HepG2 (cell line): ENCODE data around the gene PCGF2. TPM values are rescaled to one million over a fixed set of nuclear protein-coding genes. Genes with fewer than 3 reads are reported as not detected.
A peak's percentile ranks its signal among the peaks of the same experiment; 100 is the strongest.

Experiments
- ATAC-seq: fragments of 200-7000 bp; cut with Tn5 transposase; 3 replicates; pipeline ENCODE4 v1.9.1; 2020; ENCODE audit warnings: mild to moderate bottlenecking, moderate library complexity
- BruUV-seq: library from RNA; stranded (reverse); fragments of 400-500 nt; replicated peaks from 2 replicates; lab custom pipeline; 2021; lab: Mats Ljungman, UMichigan
- CTCF ChIA-PET: fragments of 300-600 bp; formaldehyde crosslinking; extraction: SDS; loops from one replicate; lab custom pipeline; 2021; ENCODE audit warnings: low total read pairs, inconsistent platforms, low intra/inter-chr PET ratio; lab: Yijun Ruan, JAX
- POLR2A ChIA-PET: fragments of 350-600 bp; sonication (Branson Sonifier 250); formaldehyde crosslinking; loops from one replicate; lab custom pipeline; 2020; ENCODE audit warnings: antibody characterized with exemption, inconsistent platforms; lab: Yijun Ruan, JAX
- DNase-seq: peaks from one replicate; pipeline ENCODE4 v3.0.0-alpha.2; 2015; ENCODE audit warnings: low spot score
- FAIRE-seq: peaks from 3 replicates; lab custom pipeline; 2011; peaks lifted over from hg19 to GRCh38; lab: Jason Lieb, UNC
- H2AFZ ChIP-seq: one replicate; pipeline ENCODE4 v1.6.1; 2011; ENCODE audit warnings: low read length, inconsistent platforms
- H3K27ac ChIP-seq: fragments of 300-600 bp; 3 replicates; pipeline ENCODE4 v1.8.0; 2011; ENCODE audit warnings: mixed run types, mild to moderate bottlenecking, mixed read lengths, low read length, inconsistent platforms; ENCODE audit not compliant: insufficient read depth; ENCODE audit errors: extremely low read length
- H3K27me3 ChIP-seq, 2 experiments: fragments of 200-600 bp in 1 of 2; 2 replicates in 1 of 2; 3 replicates in 1 of 2; pipeline versions ENCODE4 v1.6.0 to v1.8.0; 2011; ENCODE audit warnings: low read length in 2 of 2, mild to moderate bottlenecking in 2 of 2, moderate library complexity in 2 of 2, inconsistent platforms in 1 of 2; ENCODE audit not compliant: insufficient read depth in 2 of 2, control insufficient read depth in 1 of 2
- H3K36me3 ChIP-seq, 2 experiments: fragments of 200-600 bp in 1 of 2; replicated peaks in 1 of 2; 2 replicates in 1 of 2; 3 replicates in 1 of 2; pipeline versions ENCODE4 v1.5.1 to v1.8.0; 2011; ENCODE audit warnings: low read length in 2 of 2, inconsistent platforms in 1 of 2; ENCODE audit not compliant: insufficient read depth in 2 of 2, control insufficient read depth in 1 of 2
- H3K4me1 ChIP-seq: 2 replicates; pipeline ENCODE4 v1.5.1; 2012; ENCODE audit warnings: low read length, inconsistent platforms; ENCODE audit not compliant: insufficient read depth
- H3K4me2 ChIP-seq: 2 replicates; pipeline ENCODE4 v1.6.0; 2011; ENCODE audit warnings: low read depth, low read length, inconsistent platforms
- H3K4me3 ChIP-seq, 3 experiments: fragments of 200-600 bp in 1 of 3; sonication (generic), shearing (Covaris generic) in 1 of 3; replicated peaks in 1 of 3; 2 replicates each; pipeline ENCODE4 v1.5.1; 2011 to 2016; ENCODE audit warnings: low read length in 3 of 3, inconsistent platforms in 2 of 3, low read depth in 2 of 3, mild to moderate bottlenecking in 2 of 3, control low read depth in 1 of 3, mixed read lengths in 1 of 3; ENCODE audit not compliant: insufficient read depth in 1 of 3
- H3K79me2 ChIP-seq: one replicate; pipeline ENCODE4 v1.6.1; 2011; ENCODE audit warnings: low read length, inconsistent platforms; ENCODE audit not compliant: insufficient read depth
- H3K9ac ChIP-seq: 2 replicates; pipeline ENCODE4 v1.6.0; 2011; ENCODE audit warnings: mild to moderate bottlenecking, low read depth, low read length, inconsistent platforms; ENCODE audit not compliant: insufficient read depth
- H3K9me3 ChIP-seq: 2 replicates; pipeline ENCODE4 v1.5.1; 2012; ENCODE audit warnings: mild to moderate bottlenecking, low read length
- H4K20me1 ChIP-seq: 2 replicates; pipeline ENCODE4 v1.6.0; 2011; ENCODE audit warnings: inconsistent platforms, mild to moderate bottlenecking, low read length, moderate library complexity; ENCODE audit not compliant: insufficient read depth
- ARNT2 ChIP-seq: sonication (generic); formaldehyde crosslinking; IDR thresholded peaks from 2 replicates; pipeline ENCODE4 v1.8.0; 2022; ENCODE audit warnings: mild to moderate bottlenecking, low read depth, missing genetic modification reagents, moderate library complexity
- HMGXB3 ChIP-seq: sonication (generic); formaldehyde crosslinking; IDR thresholded peaks from 2 replicates; pipeline ENCODE4 v1.4.0; 2020; ENCODE audit warnings: missing genetic modification reagents, borderline replicate concordance
- KDM2A ChIP-seq: sonication (generic); formaldehyde crosslinking; IDR thresholded peaks from 2 replicates; pipeline ENCODE4 v1.4.0; 2020; ENCODE audit warnings: low read depth, missing genetic modification reagents, borderline replicate concordance
- PAF1 ChIP-seq: IDR thresholded peaks from 2 replicates; pipeline ENCODE4 v1.6.1; 2016; ENCODE audit warnings: missing genetic modification reagents, missing compliant biosample characterization
- POLR2A ChIP-seq, 2 experiments: IDR thresholded peaks; 2 replicates each; pipeline ENCODE4 v1.6.1; 2011; ENCODE audit warnings: low read depth in 2 of 2, low read length in 2 of 2, mild to moderate bottlenecking in 1 of 2, moderate library complexity in 1 of 2; ENCODE audit not compliant: insufficient read depth in 1 of 2
- POLR2G ChIP-seq: fragments of 200-400 bp; formaldehyde crosslinking; IDR thresholded peaks from 2 replicates; pipeline ENCODE4 v1.6.1; 2018; ENCODE audit warnings: mild to moderate bottlenecking, low read depth, low read length, moderate library complexity
- RBFOX2 ChIP-seq: fragments of 200-400 bp; formaldehyde crosslinking; IDR thresholded peaks from 2 replicates; pipeline ENCODE4 v1.6.1; 2017; ENCODE audit warnings: low read depth, mild to moderate bottlenecking, low read length
- RBM22 ChIP-seq: fragments of 200-400 bp; formaldehyde crosslinking; optimal IDR thresholded peaks from 2 replicates; pipeline ENCODE3; 2017; ENCODE audit warnings: mild to moderate bottlenecking, low read length, moderate library complexity
- WGBS: methylation state at CpG from one replicate; pipeline ENCODE4 v1.1.6; 2017; ENCODE audit warnings: low lambda C conversion rate; 5-methylcytosine and 5-hydroxymethylcytosine counted together
- in situ Hi-C: cut with HindIII; loops from 2 replicates; pipeline ENCODE4 v1.10.0; 2017; ENCODE audit warnings: low pct_unique_long_range_greater_than_20kb; ENCODE audit not compliant: extremely low pct_ligation_motif_present
- intact Hi-C: fragments of 100-400 bp; cut with micrococcal nuclease; formaldehyde crosslinking; loops from one replicate; pipeline ENCODE4 v1.10.0; 2022; ENCODE audit not compliant: unreplicated experiment
- polyA plus RNA-seq, 8 experiments: library from polyadenylated mRNA; depleted of rRNA in 3 of 8; stranded (reverse) in 7 of 8; unstranded in 1 of 8; fragments of >200 nt; fragmentation: Illumina TruSeq in 4 of 8; extraction: Trizol in 4 of 8; gene quantifications; 2 replicates each; pipeline versions ENCODE4 v1.2.1 to v1.2.3, GENCODE V29; 2011 to 2016; ENCODE audit warnings: low read depth in 4 of 8, missing spikeins in 1 of 8, mixed read lengths in 1 of 8; ENCODE audit not compliant: insufficient read depth in 1 of 8
- total RNA-seq, 5 experiments: library from RNA; depleted of rRNA; stranded (reverse); fragments of >200 nt; fragmentation: Illumina TruSeq; extraction: Trizol; gene quantifications; 2 replicates each; pipeline ENCODE4 v1.2.3, GENCODE V29; 2016; ENCODE audit warnings: low read depth in 1 of 5
- TF ChIP-seq, protein P1 (sequence below), 2 experiments: sonication (generic) in 1 of 2; formaldehyde crosslinking in 1 of 2; IDR thresholded peaks; 2 replicates each; pipeline versions ENCODE4 v1.6.1 to v1.9.0; 2014 to 2022; ENCODE audit warnings: antibody characterized with exemption in 1 of 2, borderline replicate concordance in 1 of 2, inconsistent platforms in 1 of 2, low read depth in 1 of 2, missing genetic modification reagents in 1 of 2

PCGF2 gene
- total and polyA plus RNA-seq, 2 of the 13 experiments (the other 11 are each of a cell fraction or from before 2014, with no cell fraction given): 11.6 to 29.4 TPM

DNA sequence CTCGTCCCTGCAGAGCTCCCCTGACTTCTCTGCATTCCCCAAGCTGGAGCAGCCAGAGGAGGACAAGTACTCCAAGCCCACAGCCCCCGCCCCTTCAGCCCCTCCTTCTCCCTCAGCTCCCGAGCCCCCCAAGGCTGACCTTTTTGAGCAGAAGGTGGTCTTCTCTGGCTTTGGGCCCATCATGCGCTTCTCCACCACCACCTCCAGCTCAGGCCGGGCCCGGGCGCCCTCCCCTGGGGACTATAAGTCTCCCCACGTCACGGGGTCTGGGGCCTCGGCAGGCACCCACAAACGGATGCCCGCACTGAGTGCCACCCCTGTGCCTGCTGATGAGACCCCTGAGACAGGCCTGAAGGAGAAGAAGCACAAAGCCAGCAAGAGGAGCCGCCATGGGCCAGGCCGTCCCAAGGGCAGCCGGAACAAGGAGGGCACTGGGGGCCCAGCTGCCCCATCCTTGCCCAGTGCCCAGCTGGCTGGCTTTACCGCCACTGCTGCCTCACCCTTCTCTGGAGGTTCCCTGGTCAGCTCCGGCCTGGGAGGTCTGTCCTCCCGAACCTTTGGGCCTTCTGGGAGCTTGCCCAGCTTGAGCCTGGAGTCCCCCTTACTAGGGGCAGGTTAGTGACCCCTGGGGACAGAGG, 31.6 kb downstream of the PCGF2 start (continued):
- no peak for TF ChIP-seq HMGXB3 (CRISPR knock-in tag)

DNA sequence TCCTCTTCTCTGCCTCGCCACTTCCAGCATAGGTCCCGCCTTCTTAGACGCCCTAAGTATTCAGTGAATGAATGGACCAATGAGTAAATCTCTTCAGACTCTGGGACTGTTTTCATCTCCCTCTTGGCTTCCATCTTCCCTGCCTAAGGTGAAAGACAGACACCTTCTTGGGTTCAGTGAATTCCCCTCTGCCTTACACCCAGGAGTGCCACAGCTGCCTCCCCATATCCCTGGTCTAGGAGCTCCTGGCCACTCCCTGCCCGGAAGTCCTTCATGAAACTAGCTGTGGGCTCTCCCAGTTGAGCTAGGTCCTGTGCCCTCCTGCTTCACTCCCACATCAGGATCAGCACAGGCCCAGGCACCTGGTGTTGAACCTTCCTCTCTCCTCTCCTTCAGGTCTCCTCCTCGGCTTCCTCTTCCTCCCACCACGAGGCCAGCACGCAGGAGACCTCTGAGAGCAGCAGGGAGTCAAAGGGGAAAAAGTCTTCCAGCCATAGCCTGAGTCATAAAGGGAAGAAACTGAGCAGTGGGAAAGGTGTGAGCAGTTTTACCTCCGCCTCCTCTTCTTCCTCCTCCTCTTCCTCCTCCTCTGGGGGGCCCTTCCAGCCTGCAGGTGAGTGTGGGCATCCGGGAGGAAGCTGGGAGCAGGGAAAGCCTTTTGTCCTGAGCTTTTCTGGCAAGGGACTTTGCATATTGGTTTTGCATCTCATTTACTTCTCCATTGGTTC, 32.8 kb downstream of the PCGF2 start:
- Histone ChIP-seq H3K9me3 (no peaks in the 10 kb centered on the region), H3K79me2 (no peaks in the 10 kb centered on the region), H3K9ac (no peak overlapping the region), H3K4me3 (no peak overlapping the region), H3K36me3 (peaks cover 47 to 87% of the 10 kb centered on the region in 2 experiments), H4K20me1 (no peaks in the 10 kb centered on the region), H3K4me1 (peaks cover 27% of the 10 kb centered on the region), H3K27ac (no peak overlapping the region), H3K4me2 (no peak overlapping the region), H3K27me3 (no peaks in the 10 kb centered on the region), H2AFZ (no peak overlapping the region)
- TF ChIP-seq PAF1 (CRISPR knock-in tag) (peak; percentile 62; the same call in 1 of the 2 replicates), KDM2A (CRISPR knock-in tag) (no peak), POLR2G (peak; percentile 61), ARNT2 (CRISPR knock-in tag) (no peak), RBM22 (peak; percentile 43), RBFOX2 (peak; percentile 67), POLR2A (IDR thresholded peaks at IDR 0.05; ENCODE audit: insufficient read depth in 1 of 2, low read depth in 2 of 2, low read length in 2 of 2) (peak; percentile 20 to 35; a peak in 2 of 4 replicates)
- TF ChIP-seq, protein P1, sequence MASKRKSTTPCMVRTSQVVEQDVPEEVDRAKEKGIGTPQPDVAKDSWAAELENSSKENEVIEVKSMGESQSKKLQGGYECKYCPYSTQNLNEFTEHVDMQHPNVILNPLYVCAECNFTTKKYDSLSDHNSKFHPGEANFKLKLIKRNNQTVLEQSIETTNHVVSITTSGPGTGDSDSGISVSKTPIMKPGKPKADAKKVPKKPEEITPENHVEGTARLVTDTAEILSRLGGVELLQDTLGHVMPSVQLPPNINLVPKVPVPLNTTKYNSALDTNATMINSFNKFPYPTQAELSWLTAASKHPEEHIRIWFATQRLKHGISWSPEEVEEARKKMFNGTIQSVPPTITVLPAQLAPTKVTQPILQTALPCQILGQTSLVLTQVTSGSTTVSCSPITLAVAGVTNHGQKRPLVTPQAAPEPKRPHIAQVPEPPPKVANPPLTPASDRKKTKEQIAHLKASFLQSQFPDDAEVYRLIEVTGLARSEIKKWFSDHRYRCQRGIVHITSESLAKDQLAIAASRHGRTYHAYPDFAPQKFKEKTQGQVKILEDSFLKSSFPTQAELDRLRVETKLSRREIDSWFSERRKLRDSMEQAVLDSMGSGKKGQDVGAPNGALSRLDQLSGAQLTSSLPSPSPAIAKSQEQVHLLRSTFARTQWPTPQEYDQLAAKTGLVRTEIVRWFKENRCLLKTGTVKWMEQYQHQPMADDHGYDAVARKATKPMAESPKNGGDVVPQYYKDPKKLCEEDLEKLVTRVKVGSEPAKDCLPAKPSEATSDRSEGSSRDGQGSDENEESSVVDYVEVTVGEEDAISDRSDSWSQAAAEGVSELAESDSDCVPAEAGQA (IDR thresholded peaks at IDR 0.05; ENCODE audit: low read depth): no peak
- TF ChIP-seq, protein P1 (CRISPR knock-in tag; IDR thresholded peaks at IDR 0.05; ENCODE audit: borderline replicate concordance): no peak
- DNase-seq (no peak), ATAC-seq (no peak), FAIRE-seq (no peak)
- intact Hi-C loops (no loop called here), in situ Hi-C loops (no loop called here)
- 98% methylated on average over 9 of the region's 9 CpGs for WGBS
- POLR2A ChIA-PET: interaction anchor here (1.0 to 7.0 kb wide), 7 partner anchors 11 to 101 kb away, joined by 3 to 92 read pairs (median 5); partner anchors contain the start of genes EPOP and MLLT6
- BruUV-seq: no TSS peak
- CTCF ChIA-PET: no interaction called here
